Activated CD4-positive, CD25-positive, alpha-beta regulatory T cell treated with anti-CD3 and anti-CD28 coated beads, Interleukin-2, amount 50 U/mL, for 24 hours (primary cell): ENCODE results near the gene ZFP92.
"Not testable (repeated sequence)": the region's sequence is repeated elsewhere in the genome, so short reads cannot be mapped to it uniquely, and the experiment has no call there.

Experiments
- ATAC-seq, 2 donors: fragments of 150-1000 bp; cut with Tn5 transposase; one replicate each; pipeline ENCODE4 v1.10.0; 2021; ENCODE audit warnings: mild to moderate bottlenecking in 1 of 2, moderate library complexity in 1 of 2

ZFP92 gene

GRCh38 chrX:153387987-153388721, 23.1 kb upstream of the ZFP92 start:
- ATAC-seq, result no peak

- ATAC-seq, result no peak
These were observed 22.4 kb upstream of the ZFP92 start for GRCh38 chrX:153388722-153389459.

GRCh38 chrX:153389460-153389768, 21.9 kb upstream of the ZFP92 start:
- not testable (repeated sequence) for ATAC-seq

GRCh38 chrX:153392642-153393321, 18.5 kb upstream of the ZFP92 start:
- ATAC-seq, result no peak

- ATAC-seq, result no peak
These were observed 16.7 kb upstream of the ZFP92 start for GRCh38 chrX:153394612-153395011.

GRCh38 chrX:153395613-153396319, 15.5 kb upstream of the ZFP92 start:
- ATAC-seq, result no peak

- ATAC-seq, result no peak
These were observed 14.7 kb upstream of the ZFP92 start for GRCh38 chrX:153396320-153397195.

GRCh38 chrX:153397256-153397960, 13.9 kb upstream of the ZFP92 start:
- ATAC-seq, result no peak

GRCh38 chrX:153398275-153398960, 12.9 kb upstream of the ZFP92 start:
- no peak for ATAC-seq

GRCh38 chrX:153400146-153401132, 10.8 kb upstream of the ZFP92 start:
- peak; percentile 44 to 49 for ATAC-seq

GRCh38 chrX:153401133-153401764, 10.0 kb upstream of the ZFP92 start, which contains the start of gene PNMA6E:
PNMA6E (minus strand) TSS chrX:153401350; CDS start chrX:153398849, 2,501 bp downstream.
- no peak for ATAC-seq

- not testable (repeated sequence) for ATAC-seq
These were observed 6.9 kb upstream of the ZFP92 start for GRCh38 chrX:153404333-153404732.

GRCh38 chrX:153405426-153405825, 5.8 kb upstream of the ZFP92 start:
- no peak for ATAC-seq

- ATAC-seq, result no peak
These were observed 5.3 kb upstream of the ZFP92 start for GRCh38 chrX:153406011-153406410.

GRCh38 chrX:153406903-153407302, 4.4 kb upstream of the ZFP92 start:
- no peak for ATAC-seq

GRCh38 chrX:153407736-153408135, 3.5 kb upstream of the ZFP92 start:
- no peak for ATAC-seq

GRCh38 chrX:153408221-153408721, 3.0 kb upstream of the ZFP92 start:
- no peak for ATAC-seq

- ATAC-seq, result no peak
These were observed 2.4 kb upstream of the ZFP92 start for GRCh38 chrX:153408871-153409351.
